ENCODE measurements around the gene KRTAP10-2. TPM values are rescaled to one million over a fixed set of nuclear protein-coding genes. Genes with fewer than 3 reads are reported as not detected.
A peak's percentile ranks its signal among the peaks of the same experiment; 100 is the strongest.

KRTAP10-2 gene
- total and polyA plus RNA-seq, 11 donors = not detected

DNA sequence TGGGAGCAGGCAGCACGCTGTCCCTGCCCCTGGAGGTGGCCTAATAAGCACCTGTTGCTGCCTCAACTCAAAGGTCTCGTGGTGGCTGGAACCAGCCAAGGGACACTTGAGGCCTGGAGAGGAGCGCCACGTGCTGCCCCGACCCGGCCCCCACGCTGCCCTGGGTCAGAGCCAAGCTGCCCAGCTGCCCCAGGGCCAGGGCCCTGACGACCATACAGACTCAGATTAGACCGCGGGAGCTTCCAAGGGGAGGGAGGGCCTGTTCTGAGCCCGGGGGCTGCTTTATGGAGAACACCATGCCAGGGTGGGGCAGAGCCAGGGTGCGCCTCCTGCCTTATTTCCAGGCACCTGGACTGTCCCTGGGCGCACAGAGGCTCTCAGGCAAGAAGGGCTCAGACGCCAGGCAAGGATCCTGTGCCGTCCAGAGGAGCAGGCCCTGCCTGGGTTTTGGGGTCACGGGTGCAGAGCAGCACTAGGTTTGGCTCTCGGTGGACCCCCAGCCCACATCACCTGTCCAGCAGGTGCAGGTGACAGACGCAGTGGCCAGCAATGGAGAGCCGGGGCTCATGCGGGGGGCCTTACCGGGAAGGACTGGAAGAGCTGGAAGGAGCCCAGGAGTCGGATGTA lies 29.9 kb downstream of the KRTAP10-2 start:
- Histone ChIP-seq H3K36me3 (no peaks in the 10 kb centered on the region), H3K27ac (no peak overlapping the region), H3K27me3 (peaks cover 0 to 10% (median 0%) of the 10 kb centered on the region in 9 donors), H3K4me3 (no peak overlapping the region), H3K4me1 (no peaks in the 10 kb centered on the region), H3K9me3 (no peaks in the 10 kb centered on the region)
- intact Hi-C loops (cut with DNase I) = no loop called here
- TF ChIP-seq, protein P1, sequence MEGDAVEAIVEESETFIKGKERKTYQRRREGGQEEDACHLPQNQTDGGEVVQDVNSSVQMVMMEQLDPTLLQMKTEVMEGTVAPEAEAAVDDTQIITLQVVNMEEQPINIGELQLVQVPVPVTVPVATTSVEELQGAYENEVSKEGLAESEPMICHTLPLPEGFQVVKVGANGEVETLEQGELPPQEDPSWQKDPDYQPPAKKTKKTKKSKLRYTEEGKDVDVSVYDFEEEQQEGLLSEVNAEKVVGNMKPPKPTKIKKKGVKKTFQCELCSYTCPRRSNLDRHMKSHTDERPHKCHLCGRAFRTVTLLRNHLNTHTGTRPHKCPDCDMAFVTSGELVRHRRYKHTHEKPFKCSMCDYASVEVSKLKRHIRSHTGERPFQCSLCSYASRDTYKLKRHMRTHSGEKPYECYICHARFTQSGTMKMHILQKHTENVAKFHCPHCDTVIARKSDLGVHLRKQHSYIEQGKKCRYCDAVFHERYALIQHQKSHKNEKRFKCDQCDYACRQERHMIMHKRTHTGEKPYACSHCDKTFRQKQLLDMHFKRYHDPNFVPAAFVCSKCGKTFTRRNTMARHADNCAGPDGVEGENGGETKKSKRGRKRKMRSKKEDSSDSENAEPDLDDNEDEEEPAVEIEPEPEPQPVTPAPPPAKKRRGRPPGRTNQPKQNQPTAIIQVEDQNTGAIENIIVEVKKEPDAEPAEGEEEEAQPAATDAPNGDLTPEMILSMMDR (IDR thresholded peaks at IDR 0.05) = no peak
- TF ChIP-seq POLR2A (IDR thresholded peaks at IDR 0.05) = no peak
- WGBS, 4 donors = 83 to 92% (median 86%) methylated on average over 15 to 22 of the region's 22 CpGs
- peak in 3 of 5 donors; percentile 12 to 48 (median 25) for DNase-seq
- ATAC-seq = peak in 1 of 4 donors; percentile 19

DNA sequence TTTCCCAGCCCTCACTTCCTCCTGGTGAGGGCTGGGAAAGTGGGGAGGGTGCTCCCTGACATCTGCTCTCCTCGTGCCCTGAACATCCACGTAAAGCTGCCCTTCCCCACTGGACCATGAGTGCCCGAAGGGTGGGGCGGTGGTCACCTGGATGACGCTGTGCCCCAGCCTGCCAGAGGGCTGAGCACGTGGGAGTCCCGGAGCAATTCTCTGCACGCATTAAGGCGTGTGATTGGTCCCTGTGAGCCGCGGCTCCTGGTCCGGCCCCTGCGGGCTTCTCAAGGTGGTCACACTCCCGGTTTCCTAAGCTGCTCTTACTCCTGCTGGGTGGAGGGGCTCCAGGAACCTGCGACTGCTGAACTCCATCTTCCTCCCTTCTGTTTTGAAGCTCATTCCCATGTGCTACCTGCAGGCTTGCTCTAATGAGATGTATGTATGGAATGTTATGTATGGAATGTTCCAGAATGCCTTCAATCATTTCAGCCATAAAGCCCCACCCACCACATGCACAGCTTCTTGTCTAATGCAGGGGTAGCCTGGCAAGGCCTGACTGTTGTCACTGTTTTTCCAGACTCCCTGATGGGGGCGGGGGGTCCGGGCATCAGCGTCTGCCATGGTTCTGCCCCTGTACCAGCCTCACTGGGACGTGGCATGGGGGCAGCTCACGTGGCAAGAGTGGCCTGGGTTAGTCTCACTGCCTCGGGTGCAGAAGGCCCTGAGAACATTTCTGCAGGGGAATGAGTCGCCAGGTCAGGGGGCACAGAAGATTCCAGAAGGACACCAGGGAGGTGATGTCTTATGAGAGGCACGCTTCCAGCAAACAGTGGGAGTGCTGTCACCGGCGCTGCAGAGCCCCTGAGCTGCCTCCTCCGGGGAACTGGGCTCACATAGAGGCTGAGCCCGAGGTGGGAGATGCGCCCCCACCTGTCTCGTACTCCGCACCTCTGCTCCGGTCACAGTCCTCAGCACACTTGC lies 30.7 kb downstream of the KRTAP10-2 start:
- intact Hi-C loops (cut with DNase I) = no loop called here
- Histone ChIP-seq H3K4me3 (no peak overlapping the region), H3K27me3 (peaks cover 0 to 10% (median 0%) of the 10 kb centered on the region in 9 donors), H3K36me3 (no peaks in the 10 kb centered on the region), H3K9me3 (no peaks in the 10 kb centered on the region), H3K27ac (no peak overlapping the region), H3K4me1 (no peaks in the 10 kb centered on the region)
- DNase-seq (peak in 2 of 5 donors; percentile 10 to 46), ATAC-seq (no peak)
- TF ChIP-seq POLR2A (IDR thresholded peaks at IDR 0.05) = no peak
- TF ChIP-seq, protein P1 (IDR thresholded peaks at IDR 0.05) = no peak
- WGBS, 4 donors = 81 to 88% (median 87%) methylated on average over 21 to 31 of the region's 31 CpGs

DNA sequence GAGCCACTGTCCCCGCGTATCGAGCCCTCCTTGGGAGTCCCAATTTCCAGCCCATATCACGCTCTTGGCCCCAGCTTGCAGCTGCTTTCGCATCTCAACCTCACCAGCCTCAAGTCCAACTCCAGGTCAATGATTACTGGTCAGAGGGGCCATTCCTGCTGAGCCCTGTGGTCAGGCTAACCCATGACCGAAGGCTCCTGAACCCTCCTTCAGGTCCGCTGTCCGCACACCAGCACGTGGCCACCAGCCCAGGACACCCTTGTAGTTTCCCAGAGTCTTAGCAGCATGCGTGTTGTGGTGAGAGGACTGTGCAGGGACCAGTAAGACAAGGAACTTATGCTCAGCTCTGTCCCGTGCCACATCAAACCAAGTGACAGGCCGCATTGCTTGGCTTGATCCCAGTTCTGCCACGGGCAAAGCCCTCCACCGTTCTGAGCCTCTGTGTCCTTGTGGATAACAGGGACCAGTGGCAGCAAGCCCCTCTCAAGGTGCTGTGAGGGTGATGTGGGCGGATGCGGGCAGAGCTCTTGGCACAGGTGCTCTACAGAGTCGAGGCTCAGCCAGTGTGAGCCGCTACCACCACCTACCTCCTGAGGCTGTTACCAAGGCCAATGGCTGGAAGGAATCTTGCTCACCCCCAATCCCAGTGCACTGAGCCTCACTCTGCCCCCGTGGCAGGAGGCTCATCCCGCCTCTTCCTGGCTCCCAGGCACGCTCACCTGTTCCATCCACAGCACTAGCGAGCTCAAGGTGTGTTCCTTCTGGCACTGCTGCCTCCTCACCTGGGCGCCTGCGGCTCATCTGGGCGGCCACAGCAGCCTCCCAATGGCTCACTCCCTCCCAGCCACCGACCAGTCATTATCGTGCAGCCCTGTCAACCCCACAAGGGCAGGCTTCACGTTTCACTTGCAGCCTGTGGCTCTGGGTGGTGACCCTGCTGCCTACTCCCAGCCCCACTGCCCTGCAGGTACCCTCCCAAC lies 31.7 kb downstream of the KRTAP10-2 start:
- Histone ChIP-seq H3K36me3 (no peaks in the 10 kb centered on the region), H3K27me3 (peaks cover 0 to 10% (median 0%) of the 10 kb centered on the region in 9 donors), H3K27ac (no peak overlapping the region), H3K9me3 (no peaks in the 10 kb centered on the region), H3K4me1 (no peaks in the 10 kb centered on the region), H3K4me3 (no peak overlapping the region)
- ATAC-seq (no peak), DNase-seq (peak in 1 of 5 donors; percentile 28)
- 84 to 94% (median 89%) methylated on average over 23 to 28 of the region's 28 CpGs for WGBS, 4 donors
- no peak for TF ChIP-seq POLR2A (IDR thresholded peaks at IDR 0.05)
- TF ChIP-seq, protein P1 (IDR thresholded peaks at IDR 0.05) = no peak
- intact Hi-C loops (cut with DNase I) = loop anchor here in 4 of 10 donors (10.0 kb wide), 3 partner anchors 215 to 275 kb away; no protein-coding TSS in a partner anchor

Data from heart left ventricle (tissue), 16 donors.